Astrocyte of the spinal cord (primary cell): ENCODE results near the gene LRRC4C.

Source experiments
- DNase-seq: peaks from one replicate; pipeline ENCODE4 v3.0.0; 2011; ENCODE audit warnings: low read depth, low spot score
- H3K4me3 ChIP-seq: 2 replicates; pipeline ENCODE4 v1.5.1; 2011; ENCODE audit warnings: low read depth, mild to moderate bottlenecking, low read length, moderate library complexity
- CTCF ChIP-seq: IDR thresholded peaks from 2 replicates; pipeline ENCODE4 v1.5.1; 2012; ENCODE audit warnings: low read depth, mild to moderate bottlenecking, low read length, inconsistent platforms
- in situ Hi-C: cut with HindIII; loops from 2 replicates; pipeline ENCODE4 v1.10.0; 2017; ENCODE audit warnings: low sequenced_read_pairs

LRRC4C gene

GRCh38 chr11:41099654-41100053 is 359.8 kb downstream of the LRRC4C start:
- no peak overlapping the region for H3K4me3 ChIP-seq
- DNase-seq = no peak
- no peak for TF ChIP-seq CTCF
- in situ Hi-C loops = no loop called here

GRCh38 chr11:41085123-41085522 is 374.3 kb downstream of the LRRC4C start:
- TF ChIP-seq CTCF = no peak
- no peak for DNase-seq
- in situ Hi-C loops = no loop called here
- H3K4me3 ChIP-seq = no peak overlapping the region

GRCh38 chr11:41081756-41082285 is 377.6 kb downstream of the LRRC4C start:
- in situ Hi-C loops = no loop called here
- no peak for DNase-seq
- no peak for TF ChIP-seq CTCF
- H3K4me3 ChIP-seq = no peak overlapping the region

- no peak overlapping the region for H3K4me3 ChIP-seq
- no peak for DNase-seq
- in situ Hi-C loops = no loop called here
- no peak for TF ChIP-seq CTCF
Observed at GRCh38 chr11:41074318-41074717, 385.1 kb downstream of the LRRC4C start.

GRCh38 chr11:41065432-41065831 is 394.0 kb downstream of the LRRC4C start:
- DNase-seq = no peak
- in situ Hi-C loops = no loop called here
- TF ChIP-seq CTCF = no peak
- H3K4me3 ChIP-seq = no peak overlapping the region

GRCh38 chr11:41058138-41058537 is 401.3 kb downstream of the LRRC4C start:
- DNase-seq = no peak
- TF ChIP-seq CTCF = no peak
- in situ Hi-C loops = no loop called here
- H3K4me3 ChIP-seq = no peak overlapping the region
